GM21529 (cell line): ENCODE data around the gene GGCT.
"Not testable (repeated sequence)": the region's sequence is repeated elsewhere in the genome, so short reads cannot be mapped to it uniquely, and the experiment has no call there.

Source experiments
- ATAC-seq: cut with Tn5 transposase; IDR thresholded peaks from one replicate; pipeline ENCODE4 v1.9.1; 2021; ENCODE audit not compliant: unreplicated experiment

The GGCT gene, protein sequence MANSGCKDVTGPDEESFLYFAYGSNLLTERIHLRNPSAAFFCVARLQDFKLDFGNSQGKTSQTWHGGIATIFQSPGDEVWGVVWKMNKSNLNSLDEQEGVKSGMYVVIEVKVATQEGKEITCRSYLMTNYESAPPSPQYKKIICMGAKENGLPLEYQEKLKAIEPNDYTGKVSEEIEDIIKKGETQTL

DNA sequence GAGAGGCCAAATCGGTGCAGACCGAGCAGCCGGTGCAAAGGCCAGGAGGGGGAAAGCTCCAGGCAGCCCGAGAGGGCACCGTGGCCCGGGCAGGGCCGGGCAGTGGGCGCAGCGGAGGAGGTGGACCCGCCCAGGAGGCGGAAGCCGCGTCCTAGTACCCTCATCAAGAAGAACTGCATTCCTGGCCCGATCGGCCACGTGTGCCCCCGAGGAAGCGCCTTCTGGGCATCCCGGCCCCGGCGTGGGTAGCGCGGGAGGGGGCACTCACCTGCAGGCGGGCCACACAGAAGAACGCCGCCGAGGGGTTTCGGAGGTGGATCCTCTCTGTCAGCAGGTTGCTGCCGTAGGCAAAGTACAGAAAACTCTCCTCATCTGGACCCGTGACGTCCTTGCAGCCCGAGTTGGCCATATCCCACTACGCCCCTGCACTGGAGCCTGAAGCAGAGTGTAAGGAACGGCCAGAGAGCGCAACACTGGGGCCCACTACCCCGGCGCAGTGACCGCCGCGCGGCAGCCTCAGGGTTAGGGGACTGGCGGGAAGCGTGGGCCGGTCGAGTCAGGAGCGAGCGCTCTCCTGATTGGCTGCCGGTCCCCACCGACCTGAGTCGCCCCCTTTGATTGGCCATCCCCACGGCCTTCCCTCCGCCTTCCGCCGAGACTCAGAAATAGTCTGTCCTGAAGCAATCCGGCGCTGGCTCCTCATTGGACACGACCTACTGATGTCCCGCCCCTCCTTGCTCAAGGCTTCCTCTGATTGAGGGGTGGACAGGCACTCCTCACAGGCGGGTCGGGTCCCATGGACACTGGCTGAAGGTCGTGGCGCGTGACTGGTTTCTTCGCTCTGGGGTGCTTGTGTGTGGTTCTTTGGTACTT is at the start of gene GGCT:
TSS of gene GGCT (minus strand) at position 529 of the 873 bp plus-strand sequence. CDS start at position 409, 120 bp downstream.
- peak; percentile 99 for ATAC-seq

DNA sequence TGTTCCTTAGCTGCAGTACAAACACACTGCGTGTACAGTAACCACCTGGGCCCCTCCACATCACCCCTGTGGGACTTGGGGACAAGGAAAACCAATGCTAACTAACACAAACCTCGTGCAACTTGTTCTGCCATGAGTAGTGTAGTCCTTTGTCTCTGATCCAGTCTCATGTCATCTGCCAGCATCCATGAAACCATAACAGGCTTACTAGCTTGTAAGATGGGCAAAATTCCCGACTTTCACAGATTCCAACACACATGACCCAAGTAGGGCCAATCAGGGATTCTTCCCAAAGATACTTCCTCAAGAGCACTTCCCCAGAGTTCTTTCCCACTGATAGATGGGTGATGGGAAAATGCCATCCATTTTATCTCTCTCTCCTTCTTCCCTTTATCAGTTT is 48.9 kb upstream of the GGCT start:
- ATAC-seq, result no peak

DNA sequence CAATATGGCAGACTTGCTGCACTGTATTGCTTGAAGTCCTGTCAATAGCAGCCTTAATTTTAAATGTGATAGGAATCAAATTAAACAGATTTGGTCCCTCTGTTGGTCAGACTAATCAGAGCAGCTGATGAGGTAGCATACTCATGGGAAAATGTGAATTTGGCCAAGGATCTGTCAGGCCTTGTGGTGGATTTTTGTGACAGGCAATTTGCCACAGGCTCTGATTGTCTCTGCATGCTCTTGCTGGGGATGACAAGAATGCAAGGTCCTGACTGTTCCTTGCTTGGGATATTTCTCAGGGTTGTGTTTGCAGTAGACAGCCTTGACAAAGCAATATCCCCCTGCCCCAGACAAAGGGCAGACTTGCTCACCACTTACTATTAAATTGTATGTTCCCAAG is 48.5 kb upstream of the GGCT start:
- no peak for ATAC-seq

DNA sequence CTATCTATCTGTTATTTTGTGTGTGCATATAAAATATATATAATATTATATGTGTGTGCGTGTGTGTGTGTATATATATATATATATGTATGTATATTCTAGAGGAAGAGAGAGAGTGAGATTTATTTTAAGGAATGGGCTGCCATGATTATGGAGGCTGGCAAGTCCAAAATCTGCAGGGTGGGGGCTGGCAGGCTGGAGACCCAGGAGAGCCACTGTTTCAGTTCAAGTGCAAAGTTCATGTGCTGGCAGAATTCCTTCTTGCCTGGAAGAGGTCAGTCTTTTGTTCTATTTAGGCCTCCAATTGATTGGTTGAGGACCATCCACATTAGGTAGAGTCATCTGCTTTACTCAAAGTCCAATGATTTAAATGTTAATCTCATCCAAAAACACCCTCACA is 47.7 kb upstream of the GGCT start:
- no peak for ATAC-seq

DNA sequence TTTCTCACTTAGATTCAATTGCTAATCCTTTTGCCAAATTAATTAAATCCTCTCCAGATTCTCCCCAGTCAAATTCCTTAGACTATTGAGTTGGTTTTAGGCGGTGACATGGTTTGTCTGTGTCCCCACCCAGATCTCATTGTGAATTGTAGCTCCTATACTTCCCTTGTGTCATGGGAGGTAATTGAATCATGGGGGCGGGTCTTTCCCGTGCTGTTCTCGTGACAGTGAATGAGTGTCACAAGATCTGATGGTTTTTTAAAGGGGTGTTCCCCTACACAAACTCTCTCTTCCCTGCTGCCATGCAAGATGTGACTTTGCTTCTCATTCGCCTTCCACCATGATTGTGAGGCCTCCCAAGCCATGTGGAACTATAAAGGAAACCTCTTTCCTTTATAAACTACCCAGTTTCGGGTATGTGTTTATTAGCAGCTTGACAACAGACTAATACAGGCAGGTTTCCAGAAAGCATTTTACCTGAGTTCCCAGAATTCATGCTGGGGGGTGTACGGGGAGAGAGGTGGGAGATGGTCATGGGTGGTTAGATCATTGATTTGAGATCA is 45.4 kb upstream of the GGCT start:
- ATAC-seq, result no peak

DNA sequence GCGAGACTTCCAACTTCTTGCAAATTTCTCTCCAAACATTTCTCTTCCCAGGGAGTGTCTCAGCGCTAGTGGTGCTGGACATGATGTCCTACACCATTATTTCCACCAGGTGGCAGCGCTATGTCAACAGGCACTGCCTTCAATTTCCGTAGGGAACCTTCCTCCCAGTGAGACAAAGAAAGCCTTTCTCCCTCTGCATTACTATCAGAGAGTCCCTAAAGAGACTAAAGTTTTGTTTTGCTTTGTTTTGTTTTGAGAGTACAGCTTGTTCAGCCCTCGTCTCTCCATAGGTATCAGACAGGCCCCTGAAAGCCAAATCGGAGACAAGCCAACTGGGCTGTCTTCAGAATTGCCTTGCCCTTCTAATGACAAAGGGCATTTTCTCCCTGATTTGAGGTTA is 44.2 kb upstream of the GGCT start:
- ATAC-seq, result peak; percentile 70

DNA sequence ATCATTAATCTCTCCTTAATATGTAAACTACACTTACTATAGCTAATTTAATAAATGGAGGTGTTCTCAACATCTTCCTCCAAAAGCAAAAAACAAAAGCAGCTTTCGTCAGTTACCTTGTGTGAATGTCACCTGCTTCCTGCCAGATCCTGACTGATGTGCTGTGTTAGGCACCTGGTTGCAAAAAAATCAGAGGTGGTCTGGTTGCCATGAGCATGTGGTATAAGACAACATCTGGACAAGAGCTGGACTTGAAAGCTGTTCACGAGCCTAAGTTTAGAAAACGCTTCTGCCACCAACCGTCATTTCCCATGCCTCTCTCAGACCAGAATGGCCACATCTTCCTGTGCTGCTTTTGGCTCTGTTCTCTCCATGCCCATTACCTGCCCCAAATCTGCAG is 42.0 kb upstream of the GGCT start:
- no peak for ATAC-seq

DNA sequence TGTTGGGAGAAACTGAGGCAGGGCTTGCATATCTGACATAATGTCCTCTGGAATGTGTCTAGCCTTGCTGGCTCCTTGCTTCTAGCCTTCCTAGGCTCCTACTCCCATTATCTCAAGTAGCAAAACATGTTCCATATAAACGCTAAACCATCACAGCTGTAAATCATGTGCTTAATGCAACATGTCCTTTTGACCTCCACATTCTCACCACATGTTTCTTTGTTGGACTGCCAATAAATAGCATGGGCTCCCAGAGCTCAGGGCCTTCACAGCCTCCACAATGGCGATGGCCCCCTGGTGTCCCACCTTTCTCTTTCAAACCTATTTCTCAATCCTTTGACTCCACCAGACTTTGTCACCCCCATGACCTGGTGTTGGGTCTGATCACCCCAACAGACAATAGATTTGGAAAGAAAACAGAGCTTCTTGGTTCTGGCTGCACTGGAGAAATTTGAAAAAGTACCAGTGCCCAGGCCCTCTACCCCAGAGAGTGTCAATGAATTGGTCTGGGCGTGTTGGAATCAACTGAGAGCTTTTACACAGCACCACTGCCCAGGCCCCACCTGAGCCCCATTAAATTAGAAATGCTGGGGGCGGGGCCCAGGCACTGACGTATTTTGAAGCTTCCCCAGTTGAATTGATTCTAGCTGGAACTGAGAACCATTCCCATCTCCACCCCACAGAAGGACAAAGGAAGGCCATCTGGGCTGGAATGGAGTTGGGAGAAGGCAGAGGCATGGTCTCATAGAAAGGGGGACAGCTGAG is 41.3 kb upstream of the GGCT start:
- no peak for ATAC-seq

DNA sequence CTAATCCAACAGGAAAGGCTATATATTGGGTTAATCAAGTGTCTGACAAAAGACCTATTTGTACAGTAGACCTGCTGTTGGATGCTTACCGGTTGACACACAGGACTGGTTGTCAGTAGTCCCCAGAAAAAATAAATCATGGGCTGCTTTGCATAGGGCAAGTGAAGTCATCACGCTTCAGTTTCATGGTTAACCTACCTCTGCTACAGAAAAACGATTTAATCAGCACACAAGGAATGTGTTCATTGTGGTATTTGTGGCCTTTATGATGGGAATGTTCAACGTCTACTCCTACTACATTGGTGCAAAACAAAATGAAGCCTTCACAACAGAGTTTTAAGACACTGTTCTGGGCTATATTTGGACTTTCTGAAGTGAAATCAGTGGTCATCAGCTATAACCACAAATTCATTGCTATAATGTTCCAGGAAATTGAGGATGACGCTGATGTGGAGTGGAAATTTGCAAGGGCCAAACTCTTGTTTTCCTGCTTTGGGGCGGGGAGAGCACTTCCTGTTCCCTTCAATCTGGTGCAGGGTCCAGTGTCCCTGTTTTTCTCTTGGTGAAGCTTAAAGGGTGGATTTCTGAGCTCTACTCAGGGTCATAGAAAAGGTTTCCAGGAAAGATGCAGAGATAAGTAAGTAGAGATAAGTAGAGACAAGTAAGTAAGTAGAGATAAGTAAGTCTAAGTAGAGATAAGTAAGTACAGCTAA is 39.3 kb upstream of the GGCT start:
- no peak for ATAC-seq

DNA sequence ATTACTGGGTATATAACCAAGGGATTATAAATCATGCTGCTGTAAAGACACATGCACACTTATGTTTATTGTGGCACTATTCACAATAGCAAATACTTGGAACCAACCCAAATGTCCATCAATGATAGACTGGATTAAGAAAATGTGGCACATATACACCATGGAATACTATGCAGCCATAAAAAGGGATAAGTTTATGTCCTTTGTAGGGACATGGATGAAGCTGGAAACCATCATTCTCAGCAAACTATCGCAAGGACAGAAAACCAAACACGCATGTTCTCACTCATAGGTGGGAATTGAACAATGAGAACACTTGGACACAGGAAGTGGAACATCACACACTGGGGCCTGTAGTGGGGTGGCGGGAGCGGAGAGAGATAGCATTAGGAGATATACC is 38.5 kb upstream of the GGCT start:
- not testable (repeated sequence) for ATAC-seq

DNA sequence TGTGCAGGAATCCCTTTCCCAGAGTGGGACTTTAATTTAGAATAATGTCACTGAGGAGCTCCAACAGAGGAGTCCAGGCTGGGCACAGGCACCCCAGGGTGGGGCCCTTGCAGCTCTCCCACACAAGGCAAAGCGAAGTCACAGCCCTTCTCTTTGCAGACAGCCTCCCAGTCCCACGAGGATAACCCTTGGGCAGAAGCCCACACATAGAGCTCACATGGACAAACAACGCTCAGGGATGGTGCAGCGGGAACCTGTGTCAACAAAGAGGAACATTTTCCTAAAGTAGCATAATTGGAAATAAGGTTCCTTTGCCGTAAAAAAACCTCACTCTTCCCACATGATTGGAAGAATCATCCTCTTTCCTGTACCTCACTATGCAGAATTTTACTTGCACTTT is 29.3 kb upstream of the GGCT start:
- no peak for ATAC-seq

DNA sequence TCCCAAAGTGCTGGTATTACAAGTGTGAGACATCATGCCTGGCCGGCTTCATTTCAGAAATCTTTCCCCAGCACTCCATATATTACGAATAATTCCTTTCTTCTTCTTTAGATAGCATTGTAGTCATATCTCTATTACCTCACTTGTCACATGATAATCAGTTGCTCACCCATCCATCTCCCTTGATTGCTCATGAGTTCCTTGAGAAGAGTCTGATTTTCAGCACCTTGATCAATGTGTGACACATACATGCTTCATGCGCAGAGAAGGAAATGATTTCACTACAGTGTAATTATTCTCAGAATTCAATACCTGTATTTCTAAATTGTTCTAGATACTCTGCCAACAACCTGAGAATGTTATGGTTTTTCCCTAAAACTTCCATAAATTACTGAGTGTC is 26.7 kb upstream of the GGCT start:
- no peak for ATAC-seq

DNA sequence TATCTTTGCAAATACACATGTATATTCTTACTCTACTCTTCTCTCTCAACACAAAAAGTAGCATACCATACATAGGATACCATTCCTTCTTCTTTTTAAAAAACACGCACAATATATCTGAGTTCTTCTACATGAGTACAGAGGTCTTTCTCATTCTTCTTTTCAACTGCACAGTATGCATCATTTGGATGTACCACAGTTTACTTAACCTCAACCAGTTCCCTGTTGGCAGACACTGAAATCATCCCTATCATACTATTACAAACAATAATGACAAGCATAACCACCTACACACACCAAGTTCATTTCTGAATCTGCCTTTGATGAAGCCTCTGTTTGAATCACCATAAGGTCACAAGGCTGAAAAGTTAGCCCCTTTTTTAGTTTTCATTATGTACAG is 25.7 kb upstream of the GGCT start:
- no peak for ATAC-seq

DNA sequence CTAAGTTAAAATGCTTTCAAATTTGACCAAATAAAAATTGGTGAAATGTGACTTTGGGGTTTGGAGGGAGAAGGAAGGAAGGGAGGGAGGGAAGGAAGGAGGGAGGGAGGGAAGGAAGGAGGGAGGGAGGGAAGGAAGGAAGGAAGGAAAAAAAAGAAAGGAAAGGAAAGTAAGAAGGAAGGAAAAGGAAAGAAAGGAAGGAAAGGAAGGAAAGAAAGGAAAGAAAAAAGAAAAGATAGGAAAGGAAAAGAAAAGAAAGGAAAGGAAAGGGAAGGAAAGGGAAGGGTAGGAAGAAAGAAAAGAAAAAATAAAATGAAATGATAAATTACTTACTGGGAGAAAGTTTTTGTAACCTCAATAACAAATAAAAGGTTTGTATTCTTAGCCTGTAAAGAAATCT is 24.1 kb upstream of the GGCT start:
- no peak for ATAC-seq

DNA sequence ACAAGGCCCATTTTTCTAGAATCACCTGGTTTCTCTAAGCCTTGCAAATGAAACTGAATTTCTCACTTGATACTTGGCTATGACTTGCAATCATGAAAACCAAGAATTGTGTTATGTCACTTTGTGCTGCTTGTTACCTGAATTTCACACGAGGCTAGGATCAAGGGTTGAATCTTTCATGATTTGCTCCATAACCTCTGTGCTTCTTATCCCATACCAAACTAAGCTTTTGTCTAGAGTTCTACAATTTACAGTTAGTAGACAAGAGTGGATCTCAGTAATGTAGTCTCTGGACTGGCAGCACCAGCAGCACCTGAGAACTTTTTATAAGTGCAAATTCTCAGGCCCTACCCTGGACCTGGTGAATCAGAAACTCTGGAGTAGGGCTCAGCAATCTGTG is 22.7 kb upstream of the GGCT start:
- not testable (repeated sequence) for ATAC-seq

DNA sequence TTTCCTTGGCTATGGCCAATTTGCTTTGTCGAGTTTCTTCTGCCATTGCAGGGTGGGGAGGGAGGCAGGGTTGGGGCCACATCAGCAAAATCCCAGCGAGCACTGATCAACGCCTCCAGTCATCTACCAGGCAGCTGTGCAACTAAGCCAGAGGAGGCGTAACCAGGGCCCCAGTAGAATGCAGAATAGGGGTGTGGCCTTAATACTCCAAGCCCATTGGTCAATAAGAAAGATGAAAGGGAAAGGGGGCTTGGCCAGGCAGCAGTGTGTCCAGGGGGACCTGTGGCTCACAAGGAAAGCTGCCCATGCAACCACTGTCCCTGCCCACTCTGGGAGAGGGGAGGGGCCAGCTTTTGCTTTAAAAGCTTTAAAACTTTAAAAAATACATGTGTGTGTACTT is 21.5 kb upstream of the GGCT start:
- ATAC-seq, result no peak

DNA sequence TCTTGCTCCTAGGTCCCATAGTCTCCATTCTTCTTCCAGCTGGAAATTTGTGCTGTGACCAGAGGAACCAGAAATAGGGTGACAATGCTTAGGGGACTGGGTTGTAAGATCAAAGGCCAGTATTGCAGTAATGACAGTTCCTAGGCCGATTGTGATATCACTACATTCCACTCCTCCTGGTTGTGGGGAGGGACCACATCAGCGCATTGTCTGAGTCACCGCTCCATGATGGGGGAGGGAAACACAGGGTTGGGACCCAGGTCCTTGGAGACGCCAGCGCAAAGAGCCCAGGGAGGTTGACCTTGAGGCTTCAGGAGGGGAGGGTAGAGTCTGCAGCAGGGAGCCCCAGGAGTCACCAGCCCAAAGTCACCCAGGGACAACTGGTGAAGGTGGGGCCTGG is 20.8 kb upstream of the GGCT start:
- ATAC-seq, result no peak

DNA sequence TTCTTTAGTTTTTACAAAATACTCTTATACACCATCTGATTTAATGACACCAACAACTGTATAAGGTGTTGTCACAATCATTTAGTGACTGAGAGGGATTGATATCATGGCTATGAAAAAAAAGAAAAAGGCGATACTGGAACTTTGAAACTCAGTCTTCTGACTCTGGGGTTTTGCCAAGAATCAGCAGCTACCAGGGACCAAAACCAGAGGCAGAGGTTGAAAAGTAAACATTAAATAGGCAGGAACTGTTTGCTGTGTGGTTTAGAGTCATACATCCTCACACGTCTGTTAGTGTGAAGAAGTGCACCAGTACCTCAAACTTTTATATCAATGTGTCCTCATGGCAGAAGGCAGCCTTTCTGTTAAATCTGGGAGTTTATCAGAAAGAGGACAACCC is 19.9 kb upstream of the GGCT start:
- ATAC-seq, result no peak

DNA sequence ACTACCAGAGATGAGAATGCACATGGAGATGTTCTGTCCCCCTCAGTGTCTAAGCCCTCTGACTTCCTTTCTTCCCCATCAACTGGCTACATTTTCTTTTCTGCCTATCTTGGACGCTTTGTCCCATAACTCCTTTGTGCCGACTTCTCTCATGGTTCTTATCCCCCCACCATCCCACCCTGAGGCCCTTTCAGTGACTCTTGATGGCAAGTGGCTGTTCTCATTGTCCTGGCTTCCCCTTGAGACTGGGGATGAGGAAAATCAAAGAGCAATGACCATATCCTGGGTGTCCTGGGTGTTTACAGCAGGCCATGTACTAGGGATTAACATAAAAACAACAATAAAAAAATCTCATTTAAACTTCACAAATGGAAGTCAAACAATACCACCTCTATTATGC is 18.8 kb upstream of the GGCT start:
- no peak for ATAC-seq

DNA sequence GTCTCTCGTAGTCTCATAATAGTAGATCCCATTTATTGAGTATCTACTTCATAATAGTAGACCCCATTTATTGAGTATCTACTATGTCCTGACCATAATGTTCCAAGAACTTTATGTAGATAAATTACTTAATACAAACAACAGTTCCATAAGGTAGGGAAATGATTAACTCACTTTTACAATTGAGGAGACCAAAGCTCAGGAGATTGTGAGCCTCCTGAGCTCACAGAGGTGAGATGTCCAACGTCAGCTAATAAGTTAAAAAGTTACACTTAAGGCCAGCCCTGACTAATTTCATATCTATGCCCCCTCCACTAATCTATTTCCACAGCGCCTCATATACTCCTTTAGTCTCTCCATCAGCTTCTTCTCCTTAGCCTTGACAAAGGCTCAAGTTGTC is 17.5 kb upstream of the GGCT start:
- no peak for ATAC-seq

DNA sequence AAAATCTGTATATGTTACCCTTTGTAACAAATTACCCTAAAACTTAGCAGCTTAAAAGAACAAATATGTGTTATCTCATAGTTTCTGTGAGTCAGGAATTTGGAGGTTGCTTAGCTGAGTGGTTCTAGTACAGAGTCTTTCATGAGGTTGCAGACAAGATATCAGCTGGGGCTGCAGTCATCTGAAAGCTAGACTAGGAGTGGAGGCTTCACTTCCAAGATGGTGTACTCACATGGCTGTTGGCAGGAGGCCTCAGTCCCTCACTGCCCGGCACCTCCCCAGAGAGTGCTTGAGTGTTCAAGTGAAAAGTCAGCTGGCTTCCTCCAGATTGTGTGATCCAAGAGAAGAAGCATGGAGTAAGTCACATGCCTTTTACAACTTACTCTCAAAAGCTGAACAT is 16.9 kb upstream of the GGCT start:
- no peak for ATAC-seq
